ENCODE data around the gene ARHGAP45. TPM values are rescaled to one million over a fixed set of nuclear protein-coding genes. Genes with fewer than 3 reads are reported as not detected.
A peak's percentile ranks its signal among the peaks of the same experiment; 100 is the strongest.

The ARHGAP45 gene
- polyA plus RNA-seq, 2 of the 4 experiments (the other 2 are of a cell fraction): 1.2 to 1.9 TPM

GRCh38 chr19:1132552-1133383 is 65.8 kb downstream of the ARHGAP45 start:
- FAIRE-seq (no peak), DNase-seq (ENCODE audit: low read depth in 1 of 2, low spot score in 1 of 2) (no peak), ATAC-seq (peak in 1 of 2 experiments; percentile 22; a peak in 4 of 6 replicates)
- ChIA-PET POLR2A (interaction anchor here (0.6 kb wide), 1 partner anchor 112 kb away, joined by 5 read pairs; no protein-coding TSS in a partner anchor), CTCF (interaction anchor here (0.6 to 2.0 kb wide), 4 partner anchors 14 to 62 kb away, joined by 4 to 8 read pairs (median 6); no protein-coding TSS in a partner anchor)
- no peak overlapping the region for H3K4me3 ChIP-seq
- H3K4me2 ChIP-seq: peak overlapping the region; percentile 70
- peak overlapping the region; percentile 68 to 91; a peak in 5 of 6 replicates for H3K27ac ChIP-seq
- peaks cover 21% of the 10 kb centered on the region for H3K4me1 ChIP-seq
- 90% methylated on average over 2 of the region's 48 CpGs for WGBS (ENCODE audit: missing lambda C conversion rate)
- TF ChIP-seq RFX5 (IDR thresholded peaks at IDR 0.05): no peak
- H3K9me3 ChIP-seq: no peaks in the 10 kb centered on the region

GRCh38 chr19:1133471-1133929 is 66.5 kb downstream of the ARHGAP45 start:
- peak; percentile 36 to 76; a peak in 4 of 6 replicates for ATAC-seq

GRCh38 chr19:1134431-1134830 is 67.5 kb downstream of the ARHGAP45 start:
- Histone ChIP-seq H3K27ac (no peak overlapping the region; a peak in 1 of 6 replicates), H3K4me1 (peaks cover 21% of the 10 kb centered on the region), H3K4me2 (no peak overlapping the region), H3K4me3 (no peak overlapping the region), H3K9me3 (no peaks in the 10 kb centered on the region)
- no peak for FAIRE-seq
- 92% methylated on average over 8 of the region's 11 CpGs for WGBS (ENCODE audit: missing lambda C conversion rate)
- no peak for DNase-seq (ENCODE audit: low read depth in 1 of 2, low spot score in 1 of 2)
- ChIA-PET CTCF (interaction anchor here (1.5 to 2.0 kb wide), 2 partner anchors 15 to 22 kb away, joined by 5 to 8 read pairs; no protein-coding TSS in a partner anchor), POLR2A (interaction anchor here (1.0 kb wide), 1 partner anchor 21 kb away, joined by 5 read pairs; no protein-coding TSS in a partner anchor)
- no peak for ATAC-seq
- TF ChIP-seq USF2 (IDR thresholded peaks at IDR 0.05) (no peak), KDM5A (IDR thresholded peaks at IDR 0.05) (no peak), CBX8 (IDR thresholded peaks at IDR 0.05) (no peak), PBX3 (IDR thresholded peaks at IDR 0.05) (no peak), JUN (IDR thresholded peaks at IDR 0.05) (no peak), BHLHE40 (IDR thresholded peaks at IDR 0.05; ENCODE audit: low read depth, low read length) (no peak), TFCP2L1 (CRISPR knock-in tag; IDR thresholded peaks at IDR 0.05) (no peak)

More at GRCh38 chr19:1133471-1133929, 66.5 kb downstream of the ARHGAP45 start:
- POLR2A ChIA-PET: interaction anchor here (1.0 kb wide), 1 partner anchor 22 kb away, joined by 5 read pairs; no protein-coding TSS in a partner anchor
- FAIRE-seq (no peak), DNase-seq (ENCODE audit: low read depth in 1 of 2, low spot score in 1 of 2) (peak; percentile 41 to 74)
- TF ChIP-seq ELK1 (IDR thresholded peaks at IDR 0.05; ENCODE audit: low read depth, low read length) (no peak), PHF8 (IDR thresholded peaks at IDR 0.05; ENCODE audit: borderline replicate concordance, low read depth) (no peak), KDM5A (IDR thresholded peaks at IDR 0.05) (no peak), HOXB5 (CRISPR knock-in tag; IDR thresholded peaks at IDR 0.05) (0 out of 2 replicates have a peak, but pooled peaks have one; percentile 20), RFX5 (IDR thresholded peaks at IDR 0.05) (peak; percentile 44; the same call in 1 of the 2 replicates), POLR2AphosphoS2 (conservative IDR thresholded peaks at IDR 0.05; ENCODE audit: low read length) (no peak), ESRRA (IDR thresholded peaks at IDR 0.05; ENCODE audit: borderline replicate concordance, low read length) (no peak)
- H3K9me3 ChIP-seq: no peaks in the 10 kb centered on the region
- H3K27ac ChIP-seq: peak overlapping the region in 1 of 2 experiments; percentile 91; a peak in 3 of 6 replicates
- H3K4me2 ChIP-seq: no peak overlapping the region
- CTCF ChIA-PET: interaction anchor here (0.6 to 2.0 kb wide), 3 partner anchors 14 to 61 kb away, joined by 5 to 8 read pairs (median 6); no protein-coding TSS in a partner anchor
- H3K4me3 ChIP-seq: no peak overlapping the region
- H3K4me1 ChIP-seq: peaks cover 21% of the 10 kb centered on the region
- 85% methylated on average over 16 of the region's 25 CpGs for WGBS (ENCODE audit: missing lambda C conversion rate)

- ChIA-PET CTCF (interaction anchor here (0.9 to 1.1 kb wide), 2 partner anchors 15 to 59 kb away, joined by 3 read pairs; no protein-coding TSS in a partner anchor), POLR2A (interaction anchor here (0.7 kb wide), 1 partner anchor 133 kb away, joined by 9 read pairs; the partner anchor contains the start of gene CIRBP)
- Histone ChIP-seq H3K4me1 (peaks cover 21% of the 10 kb centered on the region), H3K9me3 (no peaks in the 10 kb centered on the region), H3K27ac (no peak overlapping the region; a peak in 1 of 6 replicates), H3K4me2 (no peak overlapping the region), H3K4me3 (no peak overlapping the region)
- DNase-seq (ENCODE audit: low read depth in 1 of 2, low spot score in 1 of 2) (no peak), ATAC-seq (no peak), FAIRE-seq (no peak)
- 94% methylated on average over 11 of the region's 17 CpGs for WGBS (ENCODE audit: missing lambda C conversion rate)
- TF ChIP-seq JUN (IDR thresholded peaks at IDR 0.05) (no peak), PHF8 (IDR thresholded peaks at IDR 0.05; ENCODE audit: borderline replicate concordance, low read depth) (no peak), NPAS2 (CRISPR knock-in tag; IDR thresholded peaks at IDR 0.05; ENCODE audit: borderline replicate concordance) (no peak), ATOH8 (CRISPR knock-in tag; IDR thresholded peaks at IDR 0.05; ENCODE audit: low read depth) (no peak), NR3C1 (IDR thresholded peaks at IDR 0.05) (no peak), RCOR1 (IDR thresholded peaks at IDR 0.05; ENCODE audit: low read depth, low read length) (no peak), HMGXB4 (CRISPR knock-in tag; IDR thresholded peaks at IDR 0.05; ENCODE audit: borderline replicate concordance) (no peak), CHD2 (IDR thresholded peaks at IDR 0.05; ENCODE audit: low read length, partially characterized antibody) (no peak), CBX2 (IDR thresholded peaks at IDR 0.05; ENCODE audit: borderline replicate concordance, low read depth) (no peak), POLR2AphosphoS2 (conservative IDR thresholded peaks at IDR 0.05; ENCODE audit: low read length) (no peak), FOXS1 (CRISPR knock-in tag; IDR thresholded peaks at IDR 0.05) (no peak)
Observed at GRCh38 chr19:1135454-1135853, 68.5 kb downstream of the ARHGAP45 start.

Data from A549 (cell line).